Kidney epithelial cell (primary cell): ENCODE results near the gene MUC13. TPM values are rescaled to one million over a fixed set of nuclear protein-coding genes. Genes with fewer than 3 reads are reported as not detected.

Source experiments
- DNase-seq: peaks from one replicate; pipeline ENCODE4 v3.0.0-alpha.2; 2010; ENCODE audit warnings: low read depth
- H3K27me3 ChIP-seq: 2 replicates; pipeline ENCODE4 v1.6.0; 2011; ENCODE audit warnings: low read length; ENCODE audit not compliant: control insufficient read depth, insufficient read depth
- H3K36me3 ChIP-seq: 2 replicates; pipeline ENCODE4 v1.5.1; 2011; ENCODE audit warnings: low read length; ENCODE audit not compliant: control insufficient read depth, insufficient read depth
- H3K4me3 ChIP-seq: 2 replicates; pipeline ENCODE4 v1.5.1; 2011; ENCODE audit warnings: low read depth, mild to moderate bottlenecking, control low read depth, low read length
- CTCF ChIP-seq: IDR thresholded peaks from 2 replicates; pipeline ENCODE4 v1.5.1; 2011; ENCODE audit warnings: mild to moderate bottlenecking, moderate library complexity, low read length, control low read depth, inconsistent platforms; ENCODE audit not compliant: insufficient read depth, poor library complexity, severe bottlenecking
- total RNA-seq: library from RNA; depleted of rRNA; stranded (reverse); fragments of >200 nt; gene quantifications from 2 replicates; pipeline ENCODE4 v1.2.3, GENCODE V29; 2015

The MUC13 gene
- total RNA-seq, 1 donor from 2014 or later = not detected

GRCh38 chr3:124920718-124921117, 13.8 kb downstream of the MUC13 start:
- H3K4me3 ChIP-seq = no peak overlapping the region

GRCh38 chr3:124919756-124920155, 14.8 kb downstream of the MUC13 start:
- TF ChIP-seq CTCF = no peak
- DNase-seq = no peak

More at GRCh38 chr3:124920718-124921117, 13.8 kb downstream of the MUC13 start:
- TF ChIP-seq CTCF = no peak
- Histone ChIP-seq H3K36me3 (no peaks in the 10 kb centered on the region), H3K27me3 (peaks cover 2% of the 10 kb centered on the region)
- DNase-seq = no peak

GRCh38 chr3:124918524-124918923, 16.0 kb downstream of the MUC13 start:
- TF ChIP-seq CTCF = no peak
- Histone ChIP-seq H3K27me3 (peaks cover 2% of the 10 kb centered on the region), H3K36me3 (no peaks in the 10 kb centered on the region), H3K4me3 (no peak overlapping the region)
- DNase-seq = no peak

More at GRCh38 chr3:124919756-124920155, 14.8 kb downstream of the MUC13 start:
- Histone ChIP-seq H3K27me3 (peaks cover 2% of the 10 kb centered on the region), H3K36me3 (no peaks in the 10 kb centered on the region), H3K4me3 (no peak overlapping the region)

DNA sequence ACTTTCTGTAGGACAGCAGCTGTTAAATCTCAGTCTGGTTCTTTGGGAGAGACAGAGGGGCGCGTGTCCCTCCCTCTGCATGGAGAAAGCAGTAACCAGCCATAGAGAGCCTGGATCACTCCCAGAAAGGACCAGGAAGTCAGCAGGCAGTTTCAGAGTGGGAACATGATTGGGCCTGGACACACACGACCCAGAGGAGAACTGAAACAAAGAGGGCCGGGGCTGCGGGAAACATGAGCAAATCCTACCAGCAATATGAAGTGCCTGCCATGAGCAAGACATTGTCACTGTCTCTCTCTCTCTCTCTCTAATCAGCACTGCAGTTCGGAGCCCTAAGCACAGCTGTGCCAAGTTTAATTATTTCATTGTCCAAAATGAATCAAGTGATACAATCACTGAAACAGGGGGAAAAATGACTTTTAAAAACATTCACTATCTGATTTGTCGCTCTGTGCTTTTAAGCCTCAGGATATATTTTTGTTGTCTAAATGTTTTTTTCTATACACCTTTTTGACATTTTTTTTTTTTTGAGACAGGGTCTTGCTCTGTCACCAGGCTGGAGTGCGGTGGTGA, 17.6 kb downstream of the MUC13 start:
- H3K27me3 ChIP-seq = no peaks in the 10 kb centered on the region

DNA sequence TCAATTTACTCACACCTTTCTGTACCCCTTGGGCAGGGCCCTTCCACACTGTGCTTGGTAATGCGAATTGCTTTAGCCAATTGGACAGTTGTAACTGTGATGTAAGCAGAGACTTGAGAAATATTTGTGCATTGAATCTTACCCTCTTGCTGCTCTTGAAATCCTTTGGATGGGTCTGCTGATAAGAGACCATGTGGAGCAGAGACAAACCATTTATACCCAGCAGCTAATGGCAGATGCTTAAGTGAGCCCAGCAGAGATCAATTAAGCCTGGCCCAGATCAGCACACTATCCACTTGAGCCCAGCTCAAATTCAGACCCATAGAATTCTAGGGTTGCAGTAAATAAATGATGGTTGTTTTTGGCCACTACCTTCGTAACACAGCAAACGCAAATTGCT, 19.3 kb downstream of the MUC13 start:
- Histone ChIP-seq H3K4me3 (no peak overlapping the region), H3K27me3 (no peaks in the 10 kb centered on the region), H3K36me3 (no peaks in the 10 kb centered on the region)
- DNase-seq = no peak
- no peak for TF ChIP-seq CTCF

More for the DNA sequence above, 17.6 kb downstream of the MUC13 start:
- Histone ChIP-seq H3K4me3 (no peak overlapping the region), H3K36me3 (no peaks in the 10 kb centered on the region)
- no peak for DNase-seq
- TF ChIP-seq CTCF = no peak

- H3K27me3 ChIP-seq = peaks cover 2% of the 10 kb centered on the region
- H3K4me3 ChIP-seq = no peak overlapping the region
- DNase-seq = no peak
- no peaks in the 10 kb centered on the region for H3K36me3 ChIP-seq
- no peak for TF ChIP-seq CTCF
These were observed 26.6 kb downstream of the MUC13 start for GRCh38 chr3:124907957-124908356.
